GM12878 (cell line): ENCODE results near the gene OR12D1. TPM values are rescaled to one million over a fixed set of nuclear protein-coding genes. Genes with fewer than 3 reads are reported as not detected.

ENCODE experiments used
- ATAC-seq: fragments of 200-7000 bp; cut with Tn5 transposase; 3 replicates; pipeline ENCODE4 v1.9.1; 2020; ENCODE audit warnings: mild to moderate bottlenecking, moderate library complexity
- BruUV-seq: library from RNA; stranded (reverse); fragments of 400-500 nt; replicated peaks from 2 replicates; lab custom pipeline; 2021; lab: Mats Ljungman, UMichigan
- CTCF ChIA-PET: fragments of 300-600 bp; sonication (Branson Sonifier 250); formaldehyde crosslinking; extraction: SDS; loops from one replicate; lab custom pipeline; 2021; ENCODE audit warnings: inconsistent platforms; lab: Yijun Ruan, JAX
- POLR2A ChIA-PET: fragments of 350-600 bp; formaldehyde crosslinking; extraction: SDS; loops from one replicate; lab custom pipeline; 2021; ENCODE audit warnings: inconsistent platforms; lab: Charles Lee
- RAD21 ChIA-PET: fragments of 300-600 bp; sonication (Branson Sonifier 250); formaldehyde crosslinking; loops from one replicate; lab custom pipeline; 2023; ENCODE audit warnings: antibody characterized with exemption; ENCODE audit not compliant: unreplicated experiment; lab: Charles Lee
- SMC1A ChIA-PET: fragments of 300-600 bp; sonication (Branson Sonifier 250); formaldehyde crosslinking; loops from one replicate; lab custom pipeline; 2023; ENCODE audit not compliant: unreplicated experiment, uncharacterized antibody; lab: Charles Lee
- DNase-seq: peaks from one replicate; pipeline ENCODE4 v3.0.0-alpha.2; 2011; ENCODE audit warnings: low read depth, low spot score
- FAIRE-seq: peaks from 3 replicates; lab custom pipeline; 2011; peaks lifted over from hg19 to GRCh38; lab: Jason Lieb, UNC
- H2AFZ ChIP-seq: 2 replicates; pipeline ENCODE4 v1.6.0; 2011; ENCODE audit warnings: low read depth, low read length, control low read depth; ENCODE audit not compliant: control insufficient read depth
- H3K27ac ChIP-seq: 2 replicates; pipeline ENCODE4 v1.5.1; 2011; ENCODE audit warnings: control low read depth; ENCODE audit not compliant: control insufficient read depth, insufficient read depth
- H3K27me3 ChIP-seq, 2 experiments: replicated peaks in 1 of 2; 2 replicates each; pipeline versions ENCODE4 v1.6.0 to v1.6.1; 2011; ENCODE audit warnings: low read length in 1 of 2; ENCODE audit not compliant: control insufficient read depth in 2 of 2, insufficient read depth in 2 of 2
- H3K36me3 ChIP-seq, 2 experiments: 2 replicates each; pipeline ENCODE4 v1.5.1; 2011; ENCODE audit warnings: low read length in 1 of 2; ENCODE audit not compliant: control insufficient read depth in 2 of 2, insufficient read depth in 2 of 2
- H3K4me1 ChIP-seq: 2 replicates; pipeline ENCODE4 v1.6.1; 2011; ENCODE audit warnings: mild to moderate bottlenecking, low read length, moderate library complexity, mixed read lengths; ENCODE audit not compliant: control insufficient read depth, insufficient read depth
- H3K4me2 ChIP-seq: 2 replicates; pipeline ENCODE4 v1.6.0; 2011; ENCODE audit warnings: control low read depth; ENCODE audit not compliant: control insufficient read depth, insufficient read depth
- H3K4me3 ChIP-seq: fragments of 200-600 bp; sonication (generic); 2 replicates; pipeline ENCODE4 v1.5.1; 2016
- H3K79me2 ChIP-seq: 2 replicates; pipeline ENCODE4 v1.6.0; 2011; ENCODE audit warnings: low read length; ENCODE audit not compliant: control insufficient read depth, insufficient read depth
- H3K9ac ChIP-seq: 2 replicates; pipeline ENCODE4 v1.8.0; 2011; ENCODE audit warnings: low read length, control low read depth, mixed read lengths; ENCODE audit not compliant: control insufficient read depth, insufficient read depth
- H3K9me3 ChIP-seq: replicated peaks from 3 replicates; pipeline ENCODE4 v1.5.1; 2011; ENCODE audit warnings: mild to moderate bottlenecking, low read length; ENCODE audit not compliant: control insufficient read depth, insufficient read depth
- H4K20me1 ChIP-seq: 2 replicates; pipeline ENCODE4 v1.6.0; 2011; ENCODE audit not compliant: control insufficient read depth, insufficient read depth
- CTCF ChIP-seq, 3 experiments: IDR thresholded peaks in 2 of 3; conservative IDR thresholded peaks in 1 of 3; 2 replicates each; pipeline ENCODE4 v1.5.1; 2011; ENCODE audit warnings: low read depth in 3 of 3, low read length in 3 of 3, mild to moderate bottlenecking in 3 of 3, control low read depth in 2 of 3, moderate library complexity in 2 of 3, inconsistent platforms in 1 of 3, mixed read lengths in 1 of 3; ENCODE audit not compliant: control insufficient read depth in 2 of 3, insufficient read depth in 1 of 3; ENCODE audit errors: extremely low read depth in 1 of 3
- DPF2 ChIP-seq: fragments of 450-650 bp; IDR thresholded peaks from 2 replicates; pipeline ENCODE4 v1.6.1; 2017; ENCODE audit warnings: mild to moderate bottlenecking
- ESRRA ChIP-seq: IDR thresholded peaks from 2 replicates; pipeline ENCODE4 v1.6.1; 2012; ENCODE audit warnings: mild to moderate bottlenecking, low read length, improper control_type of control experiment
- MAX ChIP-seq: IDR thresholded peaks from 2 replicates; pipeline ENCODE4 v1.6.1; 2012; ENCODE audit warnings: low read depth, low read length, improper control_type of control experiment
- POLR2AphosphoS5 ChIP-seq: IDR thresholded peaks from 2 replicates; pipeline ENCODE4 v1.6.1; 2011; ENCODE audit warnings: mild to moderate bottlenecking, low read length, inconsistent platforms
- RAD21 ChIP-seq: IDR thresholded peaks from 2 replicates; pipeline ENCODE4 v1.6.1; 2011; ENCODE audit warnings: mild to moderate bottlenecking, low read depth, low read length, moderate library complexity; ENCODE audit not compliant: insufficient read depth
- SMC3 ChIP-seq: IDR thresholded peaks from 2 replicates; pipeline ENCODE4 v1.6.1; 2011; ENCODE audit warnings: low read length, improper control_type of control experiment, borderline replicate concordance
- in situ Hi-C: fragments of 300-500 bp; cut with MboI; formaldehyde crosslinking; loops from 9 replicates; pipeline ENCODE4 v1.14.3; 2018; ENCODE audit warnings: mixed read lengths
- intact Hi-C: fragments of 100-400 bp; cut with micrococcal nuclease; formaldehyde crosslinking; loops from one replicate; pipeline ENCODE4 v1.14.2; 2022; ENCODE audit not compliant: unreplicated experiment
- polyA plus RNA-seq, 11 experiments: library from polyadenylated mRNA; depleted of rRNA in 4 of 11; unstranded in 6 of 11; stranded (reverse) in 5 of 11; fragments of >200 nt; fragmentation: Nextera tagmentation in 4 of 11; fragmentation: Illumina TruSeq in 1 of 11; extraction: Ambion mirVana in 4 of 11; extraction: Trizol in 1 of 11; gene quantifications; 1 replicate in 1 of 11; 2 replicates in 10 of 11; pipeline versions ENCODE4 v1.2.1 to v1.2.3, GENCODE V29; 2011 to 2016; ENCODE audit warnings: inconsistent platforms in 2 of 11, missing spikeins in 2 of 11, low read depth in 1 of 11
- total RNA-seq, 4 experiments: library from RNA; depleted of rRNA in 3 of 4; stranded (reverse); fragments of >200 nt in 3 of 4; fragmentation: Illumina TruSeq in 1 of 4; extraction: Trizol in 1 of 4; gene quantifications; 2 replicates each; pipeline versions ENCODE4 v1.2.1 to v1.2.3, GENCODE V29; 2013 to 2021

The OR12D1 gene
- total and polyA plus RNA-seq, 10 of the 15 experiments (the other 5 are each of a cell fraction or from before 2014, with no cell fraction given): not detected

GRCh38 chr6:29376003-29376402 lies 38.7 kb upstream of the OR12D1 start:
- intact Hi-C loops: loop anchor here (1.0 kb wide), 1 partner anchor 213 kb away; no protein-coding TSS in a partner anchor
- H3K4me1 ChIP-seq: no peaks in the 10 kb centered on the region
- no TSS peak for BruUV-seq
- H3K27me3 ChIP-seq: no peaks in the 10 kb centered on the region
- in situ Hi-C loops: no loop called here
- SMC1A ChIA-PET: interaction anchor here (1.1 to 3.4 kb wide), 3 partner anchors 50 to 212 kb away, joined by 3 to 20 read pairs (median 6); no protein-coding TSS in a partner anchor
- no peak for DNase-seq
- POLR2A ChIA-PET: no interaction called here
- CTCF ChIA-PET: interaction anchor here (1.1 to 3.2 kb wide), 6 partner anchors 17 to 277 kb away, joined by 3 to 30 read pairs (median 6); no protein-coding TSS in a partner anchor
- no peak overlapping the region for H3K4me2 ChIP-seq
- no peak overlapping the region for H3K4me3 ChIP-seq
- no peak overlapping the region for H2AFZ ChIP-seq
- TF ChIP-seq DPF2: no peak
- no peak for TF ChIP-seq MAX
- TF ChIP-seq ESRRA: no peak
- TF ChIP-seq CTCF (IDR thresholded peaks at IDR 0.05 in 2 of 3, conservative IDR thresholded peaks at IDR 0.05 in 1 of 3; ENCODE audit: control insufficient read depth in 2 of 3, extremely low read depth in 1 of 3, insufficient read depth in 1 of 3, low read depth in 3 of 3, low read length in 3 of 3): peak in 1 of 3 experiments; percentile 16; a peak in 1 of 6 replicates
- TF ChIP-seq SMC3: peak; percentile 41; the same call in 1 of the 2 replicates
- TF ChIP-seq RAD21: peak; percentile 59
- no peak for TF ChIP-seq POLR2AphosphoS5
- TF ChIP-seq, all 136 proteins: peak for 3
- RAD21 ChIA-PET: interaction anchor here (1.0 to 2.6 kb wide), 3 partner anchors 8 to 278 kb away, joined by 3 to 19 read pairs (median 9); no protein-coding TSS in a partner anchor
- no peak overlapping the region for H3K9ac ChIP-seq
- no peaks in the 10 kb centered on the region for H3K9me3 ChIP-seq
- H3K27ac ChIP-seq: no peak overlapping the region
- FAIRE-seq (no peak), ATAC-seq (no peak)
- H4K20me1 ChIP-seq: no peaks in the 10 kb centered on the region
- H3K79me2 ChIP-seq: no peaks in the 10 kb centered on the region
- no peaks in the 10 kb centered on the region for H3K36me3 ChIP-seq
